Naive thymus-derived CD4-positive, alpha-beta T cell (primary cell): ENCODE results near the gene CYB5B. TPM values are rescaled to one million over a fixed set of nuclear protein-coding genes. Genes with fewer than 3 reads are reported as not detected.

Experiments used
- ATAC-seq: fragments of 150-1000 bp; cut with Tn5 transposase; 2 replicates; pipeline ENCODE4 v1.10.0; 2021; ENCODE audit warnings: mild to moderate bottlenecking, moderate library complexity
- CTCF ChIA-PET: fragments of 350-600 bp; sonication (Branson Sonifier 250); formaldehyde crosslinking; loops from one replicate; lab custom pipeline; 2021; ENCODE audit warnings: antibody characterized with exemption; lab: Charles Lee
- POLR2A ChIA-PET: fragments of 350-600 bp; sonication (Branson Sonifier 250); formaldehyde crosslinking; loops from one replicate; lab custom pipeline; 2021; ENCODE audit warnings: antibody characterized with exemption, inconsistent platforms; lab: Charles Lee
- DNase-seq, 9 donors: peaks; one replicate each; pipeline versions ENCODE4 v3.0.0 to v3.0.0-alpha.2; 2020 to 2022; ENCODE audit warnings: mixed read lengths in 1 of 9
- H3K27ac ChIP-seq: one replicate; pipeline ENCODE4 v1.7.0; 2013; ENCODE audit warnings: mild to moderate bottlenecking, low read depth, low read length, moderate library complexity
- H3K27me3 ChIP-seq, 2 donors: one replicate each; pipeline ENCODE4 v1.7.0; 2013; ENCODE audit warnings: low read length in 2 of 2, mild to moderate bottlenecking in 2 of 2, moderate library complexity in 2 of 2; ENCODE audit not compliant: control insufficient read depth in 2 of 2, insufficient read depth in 2 of 2
- H3K36me3 ChIP-seq, 3 experiments: 1 replicate in 2 of 3; 2 replicates in 1 of 3; pipeline ENCODE4 v1.7.0; 2013; ENCODE audit warnings: low read length in 3 of 3, mild to moderate bottlenecking in 3 of 3, moderate library complexity in 1 of 3; ENCODE audit not compliant: insufficient read depth in 3 of 3, control insufficient read depth in 2 of 3
- H3K4me1 ChIP-seq, 2 donors: one replicate each; pipeline ENCODE4 v1.7.0; 2013; ENCODE audit warnings: low read length in 2 of 2, mild to moderate bottlenecking in 2 of 2, moderate library complexity in 1 of 2; ENCODE audit not compliant: control insufficient read depth in 2 of 2, insufficient read depth in 2 of 2
- H3K4me3 ChIP-seq: 2 replicates; pipeline ENCODE4 v1.7.0; 2013; ENCODE audit warnings: mild to moderate bottlenecking, low read length
- H3K9me3 ChIP-seq, 3 experiments: 1 replicate in 2 of 3; 2 replicates in 1 of 3; pipeline ENCODE4 v1.7.0; 2013; ENCODE audit warnings: low read length in 3 of 3; ENCODE audit not compliant: control insufficient read depth in 2 of 3
- H3K27ac Mint-ChIP-seq, 9 donors: one replicate each; pipeline ENCODE4 v1.8.0; 2020 to 2022; ENCODE audit warnings: mixed read lengths in 9 of 9, mild to moderate bottlenecking in 8 of 9, moderate library complexity in 5 of 9, inconsistent platforms in 2 of 9
- H3K27me3 Mint-ChIP-seq, 5 donors: one replicate each; pipeline ENCODE4 v1.8.0; 2021 to 2022; ENCODE audit warnings: mixed read lengths in 5 of 5, mild to moderate bottlenecking in 1 of 5
- H3K36me3 Mint-ChIP-seq, 5 donors: one replicate each; pipeline ENCODE4 v1.8.0; 2020 to 2022; ENCODE audit warnings: mixed read lengths in 5 of 5, mild to moderate bottlenecking in 3 of 5, inconsistent platforms in 1 of 5
- H3K4me1 Mint-ChIP-seq, 7 donors: one replicate each; pipeline ENCODE4 v1.8.0; 2020 to 2022; ENCODE audit warnings: mixed read lengths in 7 of 7, mild to moderate bottlenecking in 3 of 7, inconsistent platforms in 1 of 7
- H3K4me3 Mint-ChIP-seq, 10 donors: one replicate each; pipeline ENCODE4 v1.8.0; 2020 to 2022; ENCODE audit warnings: mild to moderate bottlenecking in 10 of 10, mixed read lengths in 10 of 10, moderate library complexity in 6 of 10, inconsistent platforms in 2 of 10
- H3K9me3 Mint-ChIP-seq, 11 donors: one replicate each; pipeline ENCODE4 v1.8.0; 2020 to 2022; ENCODE audit warnings: mixed read lengths in 11 of 11, mild to moderate bottlenecking in 4 of 11, inconsistent platforms in 1 of 11, moderate library complexity in 1 of 11
- intact Hi-C, 2 donors: fragments of 100-400 bp; cut with micrococcal nuclease; formaldehyde crosslinking; loops; one replicate each; pipeline ENCODE4 v1.15.1; 2023
- polyA plus RNA-seq, 2 donors: library from polyadenylated mRNA; unstranded; fragments of 300-500 nt; fragmentation: Illumina TruSeq; gene quantifications; one replicate each; pipeline ENCODE4 v1.2.3, GENCODE V29; 2021
- total RNA-seq, 6 experiments: library from RNA in 5 of 6; stranded (reverse) in 5 of 6; gene quantifications; 1 replicate in 5 of 6; 2 replicates in 1 of 6; pipeline ENCODE4 v1.2.3 and lab custom pipeline; 2021 to 2026

Gene CYB5B
- total and polyA plus RNA-seq, 7 experiments from 2014 or later = 29.6 to 148 (median 49.2) TPM

GRCh38 chr16:69412287-69412686 is 12.1 kb upstream of the CYB5B start:
- Mint-ChIP-seq H3K9me3 (no peaks in the 10 kb centered on the region), H3K27me3 (no peaks in the 10 kb centered on the region), H3K27ac (no peak overlapping the region), H3K4me3 (no peak overlapping the region), H3K4me1 (peaks cover 7 to 20% (median 11%) of the 10 kb centered on the region in 7 donors), H3K36me3 (no peaks in the 10 kb centered on the region)
- Histone ChIP-seq H3K9me3 (no peaks in the 10 kb centered on the region), H3K36me3 (no peaks in the 10 kb centered on the region), H3K4me1 (no peaks in the 10 kb centered on the region), H3K4me3 (no peak overlapping the region), H3K27me3 (no peaks in the 10 kb centered on the region), H3K27ac (no peak overlapping the region)
- POLR2A ChIA-PET = interaction anchor here (1.1 kb wide), 1 partner anchor 13 kb away, joined by 5 read pairs; the partner anchor contains the start of gene CYB5B
- CTCF ChIA-PET = interaction anchor here (0.6 kb wide), 1 partner anchor 342 kb away, joined by 4 read pairs; no protein-coding TSS in a partner anchor
- DNase-seq (no peak), ATAC-seq (no peak)
- intact Hi-C loops = no loop called here

- no peaks in the 10 kb centered on the region for H3K27me3 ChIP-seq
- no peak overlapping the region for H3K4me3 Mint-ChIP-seq
- no peak overlapping the region for H3K27ac ChIP-seq
- ChIA-PET POLR2A (no interaction called here), CTCF (interaction anchor here (1.5 kb wide), 1 partner anchor 17 kb away, joined by 4 read pairs; no protein-coding TSS in a partner anchor)
- no peaks in the 10 kb centered on the region for H3K27me3 Mint-ChIP-seq
- DNase-seq (peak in 1 of 9 donors; percentile 4), ATAC-seq (no peak)
- no peaks in the 10 kb centered on the region for H3K4me1 ChIP-seq
- no peaks in the 10 kb centered on the region for H3K9me3 ChIP-seq
- no peak overlapping the region for H3K4me3 ChIP-seq
- H3K36me3 Mint-ChIP-seq = no peaks in the 10 kb centered on the region
- intact Hi-C loops = no loop called here
- H3K27ac Mint-ChIP-seq = no peak overlapping the region
- peaks cover 7 to 20% (median 11%) of the 10 kb centered on the region in 7 donors for H3K4me1 Mint-ChIP-seq
- H3K9me3 Mint-ChIP-seq = no peaks in the 10 kb centered on the region
- H3K36me3 ChIP-seq = no peaks in the 10 kb centered on the region
Observed at GRCh38 chr16:69413045-69413664, 11.3 kb upstream of the CYB5B start.

GRCh38 chr16:69417520-69418199 is 6.8 kb upstream of the CYB5B start:
- no peak overlapping the region for H3K4me3 Mint-ChIP-seq
- H3K27me3 Mint-ChIP-seq = no peaks in the 10 kb centered on the region
- no peaks in the 10 kb centered on the region for H3K9me3 Mint-ChIP-seq
- Histone ChIP-seq H3K27me3 (no peaks in the 10 kb centered on the region), H3K9me3 (no peaks in the 10 kb centered on the region), H3K4me3 (no peak overlapping the region), H3K4me1 (no peaks in the 10 kb centered on the region), H3K27ac (no peak overlapping the region), H3K36me3 (no peaks in the 10 kb centered on the region)
- CTCF ChIA-PET = no interaction called here
- no peak overlapping the region for H3K27ac Mint-ChIP-seq
- no peak for ATAC-seq
- H3K36me3 Mint-ChIP-seq = no peaks in the 10 kb centered on the region
- H3K4me1 Mint-ChIP-seq = peaks cover 0 to 1% (median under 1%) of the 10 kb centered on the region in 7 donors
- no peak for DNase-seq
- POLR2A ChIA-PET = no interaction called here
- intact Hi-C loops = no loop called here

GRCh38 chr16:69419956-69420355 is 4.5 kb upstream of the CYB5B start:
- peaks cover 0 to 8% (median 0%) of the 10 kb centered on the region in 5 donors for H3K36me3 Mint-ChIP-seq
- no peak overlapping the region for H3K27ac Mint-ChIP-seq
- ChIA-PET CTCF (no interaction called here), POLR2A (no interaction called here)
- peaks cover 0 to 3% (median 0%) of the 10 kb centered on the region in 11 donors for H3K9me3 Mint-ChIP-seq
- no peaks in the 10 kb centered on the region for H3K36me3 ChIP-seq
- no peak overlapping the region for H3K27ac ChIP-seq
- H3K27me3 ChIP-seq = no peaks in the 10 kb centered on the region
- no peak overlapping the region for H3K4me3 Mint-ChIP-seq
- H3K4me1 ChIP-seq = peaks cover 0 to 8% of the 10 kb centered on the region in 2 donors
- intact Hi-C loops = loop anchor here in 1 of 2 donors (10.0 kb wide), 1 partner anchor 335 kb away; the partner anchor contains the start of gene NOB1
- H3K9me3 ChIP-seq = no peaks in the 10 kb centered on the region
- no peak overlapping the region for H3K4me3 ChIP-seq
- ATAC-seq (no peak), DNase-seq (no peak)
- peaks cover 0 to 19% (median 14%) of the 10 kb centered on the region in 7 donors for H3K4me1 Mint-ChIP-seq
- no peaks in the 10 kb centered on the region for H3K27me3 Mint-ChIP-seq

GRCh38 chr16:69423189-69423588 is 1.2 kb upstream of the CYB5B start:
- H3K27me3 Mint-ChIP-seq = no peaks in the 10 kb centered on the region
- Histone ChIP-seq H3K9me3 (no peaks in the 10 kb centered on the region), H3K36me3 (peaks cover 0 to 8% (median 0%) of the 10 kb centered on the region in 3 experiments), H3K27ac (no peak overlapping the region), H3K4me3 (no peak overlapping the region), H3K27me3 (no peaks in the 10 kb centered on the region), H3K4me1 (peaks cover 0 to 13% of the 10 kb centered on the region in 2 donors)
- H3K9me3 Mint-ChIP-seq = peaks cover 0 to 3% (median 0%) of the 10 kb centered on the region in 11 donors
- peaks cover under 1 to 38% (median 28%) of the 10 kb centered on the region in 7 donors for H3K4me1 Mint-ChIP-seq
- POLR2A ChIA-PET = no interaction called here
- CTCF ChIA-PET = interaction anchor here (1.3 kb wide), 1 partner anchor 27 kb away, joined by 3 read pairs; no protein-coding TSS in a partner anchor
- DNase-seq (no peak), ATAC-seq (no peak)
- peak overlapping the region; percentile 35 to 98 (median 75) for H3K4me3 Mint-ChIP-seq
- H3K27ac Mint-ChIP-seq = peak overlapping the region in 6 of 9 donors; percentile 47 to 78 (median 62)
- intact Hi-C loops = loop anchor here in 1 of 2 donors (10.0 kb wide), 1 partner anchor 332 kb away; the partner anchor contains the start of gene NOB1
- peaks cover 0 to 18% (median 11%) of the 10 kb centered on the region in 5 donors for H3K36me3 Mint-ChIP-seq

- Mint-ChIP-seq H3K27ac (peak overlapping the region; percentile 89 to 98 (median 93)), H3K4me3 (peak overlapping the region; percentile 92 to 99 (median 97)), H3K36me3 (peaks cover 12 to 34% (median 29%) of the 10 kb centered on the region in 5 donors), H3K9me3 (peaks cover 0 to 16% (median 6%) of the 10 kb centered on the region in 11 donors), H3K4me1 (peaks cover 20 to 57% (median 44%) of the 10 kb centered on the region in 7 donors), H3K27me3 (no peaks in the 10 kb centered on the region)
- peaks cover 0 to 18% (median 0%) of the 10 kb centered on the region in 3 experiments for H3K36me3 ChIP-seq
- H3K4me1 ChIP-seq = peaks cover 0 to 13% of the 10 kb centered on the region in 2 donors
- no peak for ATAC-seq
- H3K27me3 ChIP-seq = no peaks in the 10 kb centered on the region
- CTCF ChIA-PET = no interaction called here
- H3K4me3 ChIP-seq = peak overlapping the region; percentile 84
- no peaks in the 10 kb centered on the region for H3K9me3 ChIP-seq
- intact Hi-C loops = loop anchor here (1.0 to 10.0 kb wide), 10 partner anchors 19 to 582 kb away; partner anchors contain the start of genes COG8 (in 2 of the 2), NFAT5 (in 2 of the 2), NIP7 (in 2 of the 2) and NOB1 (in 2 of the 2)
- POLR2A ChIA-PET = interaction anchor here (0.5 to 1.8 kb wide), 9 partner anchors 13 to 230 kb away, joined by 3 to 18 read pairs (median 5); no protein-coding TSS in a partner anchor
- DNase-seq = no peak
- peak overlapping the region; percentile 83 for H3K27ac ChIP-seq
Observed at GRCh38 chr16:69424935-69425784, 741 bp downstream of the CYB5B start.
